ENCODE data around the gene CLRN3.

Gene CLRN3

DNA sequence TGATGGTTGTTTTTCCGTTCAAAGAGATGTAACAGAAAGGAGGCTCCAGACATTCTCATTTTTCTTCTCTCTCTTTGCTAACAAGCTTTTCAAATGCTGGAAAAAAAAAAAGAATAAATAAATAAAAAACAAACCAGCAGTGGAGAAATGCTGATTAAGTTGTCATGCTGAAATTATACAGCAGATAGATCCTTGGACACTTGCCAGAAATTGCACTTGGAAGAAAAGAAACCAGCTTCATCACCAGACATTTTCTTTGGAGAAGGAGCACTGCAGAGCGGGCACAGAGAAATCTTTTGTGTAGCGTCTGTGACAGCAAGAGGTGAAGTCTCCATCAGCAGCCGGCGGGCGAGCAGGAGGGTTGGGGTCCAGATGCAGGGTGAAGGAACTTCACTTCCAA is 55.8 kb downstream of the CLRN3 start:
- DNase-seq: peak; percentile 29

DNA sequence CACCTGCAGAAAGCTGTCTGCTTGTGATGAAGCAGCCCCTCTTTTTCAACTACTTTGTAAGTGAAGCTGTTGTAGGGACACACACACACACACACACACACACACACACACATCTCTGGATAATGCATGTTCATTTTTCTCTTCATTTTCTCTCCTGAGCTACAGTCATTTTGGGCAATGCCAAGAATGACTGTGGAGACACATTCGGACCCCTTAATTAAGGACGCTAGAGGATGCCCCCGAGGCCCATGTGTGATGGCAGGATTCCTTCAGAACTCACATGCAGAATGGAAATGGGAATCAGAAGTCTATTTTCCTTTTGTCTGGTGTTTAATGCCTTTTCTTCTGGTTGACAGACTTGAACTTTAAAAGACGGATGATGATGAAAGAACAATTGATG is 56.6 kb downstream of the CLRN3 start:
- DNase-seq: peak; percentile 17

DNA sequence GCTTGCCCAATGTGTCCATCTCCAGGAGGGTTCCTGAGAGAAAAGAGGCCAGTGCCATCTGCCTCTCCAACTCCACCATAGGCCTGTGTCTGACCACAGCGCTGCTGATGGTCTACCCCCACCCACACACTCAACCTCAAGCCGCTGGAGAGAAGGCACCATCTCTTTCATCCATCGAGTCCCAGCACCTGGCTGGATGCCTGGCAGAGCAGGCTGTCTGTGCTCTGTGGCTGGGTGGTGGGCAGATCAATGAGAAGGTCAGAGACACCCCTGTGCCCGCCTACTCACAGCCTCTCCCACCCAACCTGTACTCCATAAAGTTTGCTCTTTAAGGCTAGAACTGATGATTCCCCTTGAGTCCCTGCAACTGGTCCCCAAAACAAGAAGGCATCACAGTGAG is 58.0 kb downstream of the CLRN3 start:
- no peak for DNase-seq

DNA sequence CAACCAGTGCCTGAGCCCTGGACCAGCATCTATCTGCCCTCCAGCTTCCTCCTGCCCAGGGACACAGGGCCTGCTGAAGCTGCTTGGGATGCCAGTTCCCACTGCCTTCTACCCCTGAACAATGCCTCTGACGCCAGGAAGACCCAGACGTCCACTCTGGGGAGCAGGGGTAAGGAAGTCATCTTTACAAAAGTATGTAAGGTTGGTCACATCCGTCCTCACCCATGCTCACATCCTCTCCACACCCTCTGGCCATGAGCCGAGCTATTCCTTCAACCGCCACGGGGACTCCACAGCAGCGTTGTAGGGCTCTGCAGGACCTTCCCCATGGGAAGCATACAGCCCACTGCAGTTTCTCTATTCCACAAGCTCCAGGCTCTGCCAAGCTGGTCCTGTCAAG is 58.5 kb downstream of the CLRN3 start:
- no peak for DNase-seq

DNA sequence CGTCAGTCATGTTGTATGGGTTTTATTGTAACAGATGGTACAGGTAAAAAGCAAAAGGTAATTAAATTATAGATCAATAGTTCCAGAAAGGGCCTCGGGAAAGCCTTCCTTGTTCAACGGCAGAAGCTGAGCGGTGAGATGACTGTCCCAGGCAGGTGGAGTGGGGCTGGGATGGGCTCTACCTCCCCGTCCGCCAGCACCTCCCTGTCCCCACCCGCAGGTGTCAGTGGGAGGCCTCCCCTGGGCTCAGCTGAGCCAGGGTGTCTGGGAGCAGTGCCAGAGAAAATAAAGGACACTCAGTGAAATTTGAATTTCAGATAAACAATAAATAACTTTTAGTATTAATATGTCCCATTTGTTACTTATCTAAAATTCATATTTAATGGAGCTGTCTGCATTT is 58.9 kb downstream of the CLRN3 start:
- no peak for DNase-seq

DNA sequence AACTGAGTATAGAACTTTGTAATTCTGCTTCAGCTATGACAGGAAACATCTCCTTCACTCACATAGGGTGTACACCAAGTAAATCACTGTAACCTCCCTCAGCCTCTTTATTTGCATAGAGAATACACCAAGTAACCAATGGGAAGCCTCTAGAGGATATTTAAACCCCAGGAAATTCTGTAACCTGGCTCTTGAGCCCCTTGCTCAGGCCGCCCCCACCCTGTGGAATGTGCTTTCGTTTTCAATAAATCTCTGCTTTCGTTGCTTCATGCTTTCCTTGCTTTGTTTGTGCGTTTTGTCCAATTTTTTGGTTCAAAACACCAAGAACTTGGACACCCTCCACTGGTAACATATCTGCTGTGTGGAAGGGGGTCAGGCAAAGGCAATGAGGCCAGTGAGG is 60.2 kb downstream of the CLRN3 start:
- DNase-seq: no peak

DNA sequence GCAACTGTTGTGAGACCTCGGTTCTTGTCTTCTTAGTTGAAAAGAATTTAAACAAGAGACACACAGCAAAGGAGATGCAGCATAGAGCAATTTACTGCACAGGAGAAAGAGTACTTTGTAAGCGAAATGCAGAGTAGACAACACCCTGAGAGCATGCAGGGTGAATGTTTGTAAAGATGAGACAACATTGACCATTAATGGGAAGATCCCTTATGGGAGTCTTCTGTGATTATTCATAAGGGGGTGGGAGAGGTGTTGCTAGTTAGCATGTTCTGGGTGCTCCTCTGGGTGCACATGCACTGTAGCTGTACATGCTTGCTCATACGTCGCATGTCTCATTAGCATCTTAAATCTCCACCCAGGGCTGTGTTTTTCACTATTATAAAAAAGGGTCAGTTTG is 62.3 kb downstream of the CLRN3 start:
- DNase-seq: no peak
